BE2C (cell line): ENCODE results near the gene REM2.

Experiments used
- DNase-seq: peaks from one replicate; pipeline ENCODE4 v3.0.0-alpha.2; 2020
- H3K27me3 ChIP-seq: fragments of 250-450 bp; sonication (Bioruptor Pico); 2 replicates; pipeline ENCODE4 v1.5.1; 2020; ENCODE audit warnings: mild to moderate bottlenecking
- H3K36me3 ChIP-seq: fragments of 250-450 bp; sonication (Bioruptor Pico); 2 replicates; pipeline ENCODE4 v1.5.1; 2020; ENCODE audit warnings: mild to moderate bottlenecking
- H3K4me1 ChIP-seq: fragments of 250-450 bp; sonication (Bioruptor Pico); 2 replicates; pipeline ENCODE4 v1.5.1; 2020
- H3K4me3 ChIP-seq: 2 replicates; pipeline ENCODE4 v1.5.1; 2011; ENCODE audit warnings: low read depth, low read length
- H3K9me3 ChIP-seq: fragments of 250-450 bp; sonication (Bioruptor Pico); 2 replicates; pipeline ENCODE4 v1.5.1; 2020
- TF ChIP-seq, protein P1 (sequence below): IDR thresholded peaks from 2 replicates; pipeline ENCODE4 v1.5.1; 2012; ENCODE audit warnings: mild to moderate bottlenecking, low read depth, low read length

The REM2 gene

DNA sequence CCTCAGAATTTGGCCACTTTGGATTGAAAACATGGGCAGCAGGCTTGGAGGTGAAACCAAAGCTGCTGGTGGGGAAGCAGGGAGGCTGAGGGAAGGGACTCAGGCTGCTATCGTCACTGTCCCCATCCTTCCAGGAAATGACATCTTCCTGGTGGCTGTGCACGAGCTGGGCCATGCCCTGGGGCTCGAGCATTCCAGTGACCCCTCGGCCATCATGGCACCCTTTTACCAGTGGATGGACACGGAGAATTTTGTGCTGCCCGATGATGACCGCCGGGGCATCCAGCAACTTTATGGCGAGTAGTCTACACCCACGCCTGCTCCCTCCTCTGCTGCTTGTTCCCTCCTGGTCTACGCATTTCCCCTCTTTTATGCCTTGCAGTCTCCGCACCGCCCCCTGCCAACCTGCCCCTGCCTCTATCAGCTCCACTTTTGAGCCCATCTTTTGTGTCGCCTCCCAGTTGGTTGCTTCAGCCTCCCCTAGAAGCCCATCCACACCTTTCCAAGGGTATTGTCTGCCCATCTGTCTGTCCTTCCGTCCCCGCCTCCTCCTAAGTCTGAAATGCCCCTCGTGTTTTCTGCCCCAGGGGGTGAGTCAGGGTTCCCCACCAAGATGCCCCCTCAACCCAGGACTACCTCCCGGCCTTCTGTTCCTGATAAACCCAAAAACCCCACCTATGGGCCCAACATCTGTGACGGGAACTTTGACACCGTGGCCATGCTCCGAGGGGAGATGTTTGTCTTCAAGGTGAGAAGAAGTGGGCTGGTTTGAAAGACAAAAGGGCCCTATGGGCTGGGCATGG, 39.7 kb upstream of the REM2 start:
- Histone ChIP-seq H3K4me1 (no peaks in the 10 kb centered on the region), H3K9me3 (no peaks in the 10 kb centered on the region), H3K36me3 (no peaks in the 10 kb centered on the region), H3K4me3 (no peak overlapping the region), H3K27me3 (no peaks in the 10 kb centered on the region)
- TF ChIP-seq, protein P1, sequence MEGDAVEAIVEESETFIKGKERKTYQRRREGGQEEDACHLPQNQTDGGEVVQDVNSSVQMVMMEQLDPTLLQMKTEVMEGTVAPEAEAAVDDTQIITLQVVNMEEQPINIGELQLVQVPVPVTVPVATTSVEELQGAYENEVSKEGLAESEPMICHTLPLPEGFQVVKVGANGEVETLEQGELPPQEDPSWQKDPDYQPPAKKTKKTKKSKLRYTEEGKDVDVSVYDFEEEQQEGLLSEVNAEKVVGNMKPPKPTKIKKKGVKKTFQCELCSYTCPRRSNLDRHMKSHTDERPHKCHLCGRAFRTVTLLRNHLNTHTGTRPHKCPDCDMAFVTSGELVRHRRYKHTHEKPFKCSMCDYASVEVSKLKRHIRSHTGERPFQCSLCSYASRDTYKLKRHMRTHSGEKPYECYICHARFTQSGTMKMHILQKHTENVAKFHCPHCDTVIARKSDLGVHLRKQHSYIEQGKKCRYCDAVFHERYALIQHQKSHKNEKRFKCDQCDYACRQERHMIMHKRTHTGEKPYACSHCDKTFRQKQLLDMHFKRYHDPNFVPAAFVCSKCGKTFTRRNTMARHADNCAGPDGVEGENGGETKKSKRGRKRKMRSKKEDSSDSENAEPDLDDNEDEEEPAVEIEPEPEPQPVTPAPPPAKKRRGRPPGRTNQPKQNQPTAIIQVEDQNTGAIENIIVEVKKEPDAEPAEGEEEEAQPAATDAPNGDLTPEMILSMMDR = no peak
- no peak for DNase-seq

DNA sequence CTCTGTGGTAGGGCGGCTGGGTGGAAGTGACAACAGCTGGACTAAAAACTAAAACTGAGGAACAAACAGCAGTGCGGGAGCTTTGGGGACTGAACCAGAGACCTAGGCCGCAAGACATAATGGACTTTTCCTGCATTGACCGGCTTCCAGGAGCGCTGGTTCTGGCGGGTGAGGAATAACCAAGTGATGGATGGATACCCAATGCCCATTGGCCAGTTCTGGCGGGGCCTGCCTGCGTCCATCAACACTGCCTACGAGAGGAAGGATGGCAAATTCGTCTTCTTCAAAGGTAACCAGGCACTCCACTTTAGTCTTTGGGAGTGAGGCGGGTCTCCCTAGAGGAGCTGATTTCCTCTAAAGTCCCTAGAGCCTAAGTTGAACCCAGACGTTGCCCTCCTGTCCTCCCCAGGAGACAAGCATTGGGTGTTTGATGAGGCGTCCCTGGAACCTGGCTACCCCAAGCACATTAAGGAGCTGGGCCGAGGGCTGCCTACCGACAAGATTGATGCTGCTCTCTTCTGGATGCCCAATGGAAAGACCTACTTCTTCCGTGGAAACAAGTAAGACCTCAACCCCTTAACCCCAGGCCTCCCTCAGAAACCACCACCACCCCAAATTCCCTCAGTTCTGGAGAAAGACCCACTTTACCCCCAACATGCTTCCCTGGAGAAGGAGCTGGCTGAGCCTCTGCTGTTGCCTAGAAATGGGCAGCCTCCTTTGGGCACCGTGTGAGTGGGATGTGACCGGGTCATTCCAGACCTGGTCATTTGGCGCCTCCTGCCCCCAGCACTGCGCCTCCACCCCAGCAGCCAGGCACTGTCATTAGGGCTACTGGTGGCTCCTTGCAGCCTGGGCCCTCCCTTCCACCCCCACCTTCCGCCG, 38.6 kb upstream of the REM2 start:
- H3K36me3 ChIP-seq = no peaks in the 10 kb centered on the region
- TF ChIP-seq, protein P1 = no peak
- H3K4me3 ChIP-seq = no peak overlapping the region
- H3K4me1 ChIP-seq = no peaks in the 10 kb centered on the region
- H3K9me3 ChIP-seq = no peaks in the 10 kb centered on the region
- DNase-seq = no peak
- H3K27me3 ChIP-seq = no peaks in the 10 kb centered on the region

DNA sequence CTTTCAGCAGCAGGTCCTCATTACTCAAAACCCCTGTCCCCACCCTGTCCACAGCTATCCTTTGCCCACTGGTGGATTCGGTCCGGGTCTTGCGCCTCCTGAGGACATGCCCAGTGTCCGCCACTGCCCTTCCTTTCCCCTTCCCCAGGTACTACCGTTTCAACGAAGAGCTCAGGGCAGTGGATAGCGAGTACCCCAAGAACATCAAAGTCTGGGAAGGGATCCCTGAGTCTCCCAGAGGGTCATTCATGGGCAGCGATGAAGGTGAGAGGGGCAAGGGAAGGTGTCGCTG, 38.0 kb upstream of the REM2 start:
- TF ChIP-seq, protein P1 = no peak

DNA sequence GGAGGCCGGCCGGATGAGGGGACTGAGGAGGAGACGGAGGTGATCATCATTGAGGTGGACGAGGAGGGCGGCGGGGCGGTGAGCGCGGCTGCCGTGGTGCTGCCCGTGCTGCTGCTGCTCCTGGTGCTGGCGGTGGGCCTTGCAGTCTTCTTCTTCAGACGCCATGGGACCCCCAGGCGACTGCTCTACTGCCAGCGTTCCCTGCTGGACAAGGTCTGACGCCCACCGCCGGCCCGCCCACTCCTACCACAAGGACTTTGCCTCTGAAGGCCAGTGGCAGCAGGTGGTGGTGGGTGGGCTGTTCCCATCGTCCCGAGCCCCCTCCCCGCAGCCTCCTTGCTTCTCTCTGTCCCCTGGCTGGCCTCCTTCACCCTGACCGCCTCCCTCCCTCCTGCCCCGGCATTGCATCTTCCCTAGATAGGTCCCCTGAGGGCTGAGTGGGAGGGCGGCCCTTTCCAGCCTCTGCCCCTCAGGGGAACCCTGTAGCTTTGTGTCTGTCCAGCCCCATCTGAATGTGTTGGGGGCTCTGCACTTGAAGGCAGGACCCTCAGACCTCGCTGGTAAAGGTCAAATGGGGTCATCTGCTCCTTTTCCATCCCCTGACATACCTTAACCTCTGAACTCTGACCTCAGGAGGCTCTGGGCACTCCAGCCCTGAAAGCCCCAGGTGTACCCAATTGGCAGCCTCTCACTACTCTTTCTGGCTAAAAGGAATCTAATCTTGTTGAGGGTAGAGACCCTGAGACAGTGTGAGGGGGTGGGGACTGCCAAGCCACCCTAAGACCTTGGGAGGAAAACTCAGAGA, 37.0 kb upstream of the REM2 start:
- Histone ChIP-seq H3K4me1 (no peaks in the 10 kb centered on the region), H3K36me3 (no peaks in the 10 kb centered on the region), H3K4me3 (no peak overlapping the region), H3K27me3 (no peaks in the 10 kb centered on the region), H3K9me3 (no peaks in the 10 kb centered on the region)
- DNase-seq = no peak
- TF ChIP-seq, protein P1 = no peak

More for the DNA sequence above, 38.0 kb upstream of the REM2 start:
- H3K4me3 ChIP-seq = no peak overlapping the region
- DNase-seq = no peak
- no peaks in the 10 kb centered on the region for H3K27me3 ChIP-seq
- no peaks in the 10 kb centered on the region for H3K9me3 ChIP-seq
- H3K4me1 ChIP-seq = no peaks in the 10 kb centered on the region
- no peaks in the 10 kb centered on the region for H3K36me3 ChIP-seq

DNA sequence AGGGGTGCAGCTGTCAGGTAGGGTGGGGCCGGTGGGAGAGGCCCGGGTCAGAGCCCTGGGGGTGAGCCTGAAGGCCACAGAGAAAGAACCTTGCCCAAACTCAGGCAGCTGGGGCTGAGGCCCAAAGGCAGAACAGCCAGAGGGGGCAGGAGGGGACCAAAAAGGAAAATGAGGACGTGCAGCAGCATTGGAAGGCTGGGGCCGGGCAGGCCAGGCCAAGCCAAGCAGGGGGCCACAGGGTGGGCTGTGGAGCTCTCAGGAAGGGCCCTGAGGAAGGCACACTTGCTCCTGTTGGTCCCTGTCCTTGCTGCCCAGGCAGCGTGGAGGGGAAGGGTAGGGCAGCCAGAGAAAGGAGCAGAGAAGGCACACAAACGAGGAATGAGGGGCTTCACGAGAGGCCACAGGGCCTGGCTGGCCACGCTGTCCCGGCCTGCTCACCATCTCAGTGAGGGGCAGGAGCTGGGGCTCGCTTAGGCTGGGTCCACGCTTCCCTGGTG, 36.2 kb upstream of the REM2 start:
- Histone ChIP-seq H3K9me3 (no peaks in the 10 kb centered on the region), H3K4me3 (no peak overlapping the region), H3K4me1 (no peaks in the 10 kb centered on the region), H3K27me3 (no peaks in the 10 kb centered on the region), H3K36me3 (no peaks in the 10 kb centered on the region)
- no peak for DNase-seq
- TF ChIP-seq, protein P1 = no peak
